Measurements from ENCODE around the gene TARDBP. TPM values are rescaled to one million over a fixed set of nuclear protein-coding genes. Genes with fewer than 3 reads are reported as not detected.
A peak's percentile ranks its signal among the peaks of the same experiment; 100 is the strongest.
"Not testable (repeated sequence)": the region's sequence is repeated elsewhere in the genome, so short reads cannot be mapped to it uniquely, and the experiment has no call there.

Gene TARDBP
- total RNA-seq, 1 experiment from 2014 or later, result 106 TPM

- no peak for DNase-seq (ENCODE audit: low read depth)
Measured at GRCh38 chr1:10992864-10993263, 19.6 kb upstream of the TARDBP start.

DNA sequence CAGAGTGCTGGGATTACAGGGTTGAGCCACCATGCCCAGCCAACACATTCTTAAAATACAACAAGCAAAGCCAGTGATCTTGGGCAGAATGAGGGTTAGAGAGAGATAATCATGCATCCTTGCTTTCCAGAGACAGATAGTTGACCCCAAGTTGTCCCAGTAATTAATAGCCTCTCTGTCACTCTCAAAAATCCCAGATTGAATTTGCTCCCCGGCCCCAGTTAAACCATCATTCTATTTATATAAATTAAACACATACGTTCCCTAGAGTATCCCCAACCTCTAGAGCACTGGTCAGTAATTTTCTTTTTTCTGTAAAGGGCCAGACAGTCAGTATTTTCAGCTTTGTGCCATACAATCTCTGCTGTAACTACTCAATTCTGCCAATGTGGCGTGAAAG lies 16.4 kb upstream of the TARDBP start:
- DNase-seq (ENCODE audit: low read depth), result no peak

- no peak for DNase-seq (ENCODE audit: low read depth)
Measured at GRCh38 chr1:11000526-11000925, 11.9 kb upstream of the TARDBP start.

DNA sequence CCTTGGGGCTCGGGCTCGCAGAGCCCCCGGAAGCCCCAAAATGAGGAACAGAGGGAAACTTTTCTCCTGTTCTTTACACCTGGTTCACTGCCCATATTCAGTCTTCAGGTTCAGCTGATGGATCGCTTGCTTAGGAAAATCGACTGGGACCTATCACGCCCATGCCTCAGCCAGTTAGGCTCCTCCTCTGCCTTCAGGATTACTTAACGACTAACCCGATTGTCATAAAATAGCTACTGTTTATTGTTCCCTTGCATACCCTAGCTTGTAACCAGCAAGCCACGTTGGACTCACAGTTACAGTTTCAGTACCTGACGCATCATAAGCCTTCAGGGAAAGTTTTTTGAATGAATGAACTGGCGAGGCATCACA lies 692 bp downstream of the TARDBP start:
- peak; percentile 37 for DNase-seq (ENCODE audit: low read depth)

DNA sequence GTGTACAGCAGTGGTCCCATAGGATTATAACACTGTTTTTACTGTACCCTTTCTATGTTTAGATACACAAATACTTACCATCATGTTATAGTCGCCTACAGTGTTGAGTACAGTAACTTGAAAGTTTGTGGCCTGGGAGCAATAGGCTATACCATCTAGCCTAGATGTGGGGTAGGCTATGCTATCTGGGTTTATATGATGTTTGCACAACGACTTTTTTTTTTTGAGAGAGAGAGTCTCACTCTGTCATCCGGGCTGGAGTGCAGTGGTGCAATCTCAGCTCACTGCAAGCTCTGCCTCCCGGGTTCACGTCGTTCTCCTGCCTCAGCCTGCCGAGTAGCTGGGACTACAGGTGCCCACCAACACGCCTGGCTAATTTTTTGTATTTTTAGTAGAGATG lies 6.9 kb downstream of the TARDBP start:
- not testable (repeated sequence) for DNase-seq (ENCODE audit: low read depth)

DNA sequence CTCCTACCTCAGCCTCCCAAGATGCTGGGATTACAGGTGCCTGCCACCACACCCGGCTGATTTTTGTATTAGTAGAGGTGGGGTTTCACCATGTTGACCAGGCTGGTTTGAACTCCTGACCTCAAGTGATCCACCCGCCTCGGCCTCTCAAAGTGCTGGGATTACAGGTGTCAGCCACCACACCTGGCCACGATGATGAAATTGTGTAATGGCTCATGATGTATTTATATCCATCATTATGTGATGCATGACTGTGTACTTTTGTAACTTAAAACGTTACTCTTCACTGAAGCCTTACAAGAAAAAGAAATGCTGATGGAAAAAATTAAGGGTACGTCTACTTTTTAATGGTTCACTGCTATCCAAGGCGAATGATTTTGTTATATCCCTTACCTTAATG lies 7.5 kb downstream of the TARDBP start:
- DNase-seq (ENCODE audit: low read depth), result no peak

- DNase-seq (ENCODE audit: low read depth), result no peak
Measured at GRCh38 chr1:11023201-11023600, 10.7 kb downstream of the TARDBP start.

DNA sequence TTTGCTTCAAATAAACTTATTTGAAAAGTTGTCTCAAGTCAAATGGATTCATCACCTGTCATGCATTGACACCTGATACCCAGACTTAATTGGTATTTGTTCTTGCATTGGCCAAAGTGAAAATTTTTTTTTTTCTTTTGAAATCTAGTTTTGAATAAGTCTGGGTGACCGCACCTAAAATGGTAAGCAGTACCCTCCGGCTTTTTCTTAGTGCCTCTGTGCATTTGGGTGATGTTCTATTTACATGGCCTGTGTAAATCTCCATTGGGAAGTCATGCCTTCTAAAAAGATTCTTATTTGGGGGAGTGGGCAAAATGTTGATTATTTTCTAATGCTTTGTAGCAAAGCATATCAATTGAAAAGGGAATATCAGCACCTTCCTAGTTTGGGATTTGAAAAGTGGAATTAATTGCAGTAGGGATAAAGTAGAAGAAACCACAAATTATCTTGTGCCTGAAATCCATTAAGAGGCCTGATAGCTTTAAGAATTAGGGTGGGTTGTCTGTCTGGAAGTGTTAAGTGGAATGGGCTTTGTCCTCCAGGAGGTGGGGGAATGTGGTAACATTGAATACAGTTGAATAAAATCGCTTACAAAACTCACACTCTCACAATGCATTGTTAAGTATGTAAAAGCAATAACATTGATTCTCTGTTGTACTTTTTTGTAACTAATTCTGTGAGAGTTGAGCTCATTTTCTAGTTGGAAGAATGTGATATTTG lies 11.9 kb downstream of the TARDBP start:
- DNase-seq (ENCODE audit: low read depth), result no peak

DNA sequence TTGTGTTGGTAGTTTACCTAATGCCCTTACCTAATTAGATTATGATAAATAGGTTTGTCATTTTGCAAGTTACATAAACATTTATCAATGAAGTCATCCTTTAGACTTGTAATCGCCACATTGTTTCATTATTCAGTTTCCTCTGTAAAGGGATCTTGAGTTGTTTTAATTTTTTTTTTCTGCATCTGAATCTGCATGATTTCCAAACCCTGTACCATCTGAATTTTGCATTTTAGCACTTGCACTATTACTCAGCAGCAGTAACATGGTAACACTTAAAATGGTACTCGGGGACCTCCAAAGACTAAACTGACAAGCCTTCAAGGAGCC lies 12.4 kb downstream of the TARDBP start:
- no peak for DNase-seq (ENCODE audit: low read depth)

DNA sequence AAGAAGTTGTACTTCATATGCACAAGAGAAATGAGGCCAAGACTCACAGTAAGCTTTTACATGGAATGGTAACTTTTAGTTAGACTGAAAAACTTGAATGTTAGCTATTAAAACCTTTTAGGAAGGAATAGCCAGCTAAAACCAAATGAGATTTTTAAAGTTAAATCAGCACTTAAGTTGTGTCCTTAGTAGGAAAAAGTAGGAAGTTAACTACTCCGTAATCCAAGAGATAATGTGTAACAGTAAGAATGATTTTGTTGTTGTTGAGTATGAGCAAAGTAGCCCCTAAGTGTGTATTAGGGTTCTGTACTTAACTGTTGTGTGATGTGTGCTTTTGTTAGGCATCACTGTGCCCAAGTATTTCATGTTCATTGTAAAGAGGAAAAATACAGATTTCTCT lies 13.2 kb downstream of the TARDBP start:
- DNase-seq (ENCODE audit: low read depth), result no peak

DNA sequence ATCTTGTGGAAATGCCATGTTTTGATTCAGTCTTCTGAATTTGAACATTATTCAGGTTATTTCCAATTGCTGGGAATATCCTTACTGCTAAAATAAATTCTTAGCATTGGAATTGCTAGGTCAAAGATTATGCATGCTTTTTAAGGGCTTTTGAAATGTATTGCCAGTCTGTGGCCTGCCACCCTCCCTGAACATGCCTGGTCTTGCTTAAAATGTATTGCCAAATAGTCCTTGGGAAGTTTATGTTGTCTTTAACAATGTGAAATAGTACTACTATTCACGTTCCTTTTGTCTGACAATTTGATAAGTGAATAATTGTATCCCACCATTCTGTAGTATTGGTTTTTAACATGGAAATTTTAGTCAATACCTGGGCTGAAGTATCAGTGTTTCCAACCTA lies 13.6 kb downstream of the TARDBP start:
- no peak for DNase-seq (ENCODE audit: low read depth)

GRCh38 chr1:11026903-11027302 lies 14.4 kb downstream of the TARDBP start:
- DNase-seq (ENCODE audit: low read depth), result no peak

DNA sequence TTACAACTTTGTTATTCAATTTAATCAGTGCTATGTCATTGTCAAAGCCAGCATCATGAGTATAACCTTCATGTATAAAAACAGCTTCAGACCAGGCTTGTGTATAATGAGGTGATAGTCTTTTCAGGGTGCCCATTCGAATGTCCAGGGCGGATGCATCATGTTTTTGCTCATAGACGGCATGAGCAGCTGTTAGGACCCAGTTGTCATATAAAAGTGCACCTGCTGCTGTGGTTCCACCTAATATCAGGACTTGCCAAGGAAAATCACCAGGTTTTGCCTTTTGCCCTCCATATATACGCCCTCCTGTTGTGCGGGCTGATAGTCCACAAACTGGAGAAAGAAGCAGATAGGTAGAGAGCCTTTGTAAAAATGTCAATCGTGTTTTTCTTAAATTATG lies 14.9 kb downstream of the TARDBP start:
- no peak for DNase-seq (ENCODE audit: low read depth)

DNA sequence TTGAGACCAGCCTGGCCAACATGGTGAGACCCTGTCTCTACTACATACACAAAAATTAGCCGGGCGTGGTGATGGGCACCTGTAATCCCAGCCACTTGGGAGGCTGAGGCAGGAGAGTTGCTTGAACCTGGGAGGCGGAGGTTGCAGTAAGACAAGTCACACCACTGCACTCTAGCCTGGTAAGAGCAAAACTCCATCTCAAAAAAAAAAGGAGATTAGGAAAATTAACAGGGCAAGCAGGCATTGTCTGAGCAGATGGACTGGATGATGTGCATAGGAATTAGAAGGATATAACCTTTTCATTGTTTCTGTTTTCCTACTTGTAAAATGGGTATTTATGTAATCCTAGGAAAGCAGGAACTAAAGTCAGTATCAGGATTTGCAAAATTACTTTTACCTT lies 15.6 kb downstream of the TARDBP start:
- no peak for DNase-seq (ENCODE audit: low read depth)

- DNase-seq (ENCODE audit: low read depth), result no peak
Measured at GRCh38 chr1:11030865-11031264, 18.4 kb downstream of the TARDBP start.

DNA sequence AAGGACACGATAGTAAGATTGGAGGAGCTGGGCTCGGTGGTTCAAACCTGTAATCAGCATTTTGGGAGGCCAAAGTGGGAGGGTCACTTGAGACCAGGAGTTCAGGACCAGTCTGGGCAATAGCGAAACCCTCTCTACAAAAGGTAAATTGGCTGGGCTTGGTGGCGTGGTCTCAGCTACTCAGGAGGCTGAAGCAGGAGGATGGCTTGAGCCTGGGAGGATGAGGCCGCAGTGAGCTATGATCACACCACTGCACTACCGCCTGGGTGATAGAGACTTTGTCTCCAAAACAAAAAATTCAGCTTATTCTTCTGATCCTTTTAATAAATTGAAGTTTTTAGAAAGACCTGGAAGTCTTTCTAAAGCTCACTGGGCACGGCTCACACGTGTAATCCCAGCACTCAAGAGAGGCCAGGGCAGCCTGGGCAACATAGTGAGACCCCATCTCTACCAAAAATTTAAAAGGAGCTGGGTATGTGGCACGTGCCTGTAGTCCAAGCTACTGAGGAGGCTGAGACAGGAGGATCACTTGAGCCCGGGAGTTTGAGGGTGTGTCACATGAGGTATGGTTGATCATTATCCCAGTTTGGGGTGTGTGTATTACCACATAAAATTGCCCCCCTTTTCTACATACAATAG lies 19.3 kb downstream of the TARDBP start:
- DNase-seq (ENCODE audit: low read depth), result no peak

DNA sequence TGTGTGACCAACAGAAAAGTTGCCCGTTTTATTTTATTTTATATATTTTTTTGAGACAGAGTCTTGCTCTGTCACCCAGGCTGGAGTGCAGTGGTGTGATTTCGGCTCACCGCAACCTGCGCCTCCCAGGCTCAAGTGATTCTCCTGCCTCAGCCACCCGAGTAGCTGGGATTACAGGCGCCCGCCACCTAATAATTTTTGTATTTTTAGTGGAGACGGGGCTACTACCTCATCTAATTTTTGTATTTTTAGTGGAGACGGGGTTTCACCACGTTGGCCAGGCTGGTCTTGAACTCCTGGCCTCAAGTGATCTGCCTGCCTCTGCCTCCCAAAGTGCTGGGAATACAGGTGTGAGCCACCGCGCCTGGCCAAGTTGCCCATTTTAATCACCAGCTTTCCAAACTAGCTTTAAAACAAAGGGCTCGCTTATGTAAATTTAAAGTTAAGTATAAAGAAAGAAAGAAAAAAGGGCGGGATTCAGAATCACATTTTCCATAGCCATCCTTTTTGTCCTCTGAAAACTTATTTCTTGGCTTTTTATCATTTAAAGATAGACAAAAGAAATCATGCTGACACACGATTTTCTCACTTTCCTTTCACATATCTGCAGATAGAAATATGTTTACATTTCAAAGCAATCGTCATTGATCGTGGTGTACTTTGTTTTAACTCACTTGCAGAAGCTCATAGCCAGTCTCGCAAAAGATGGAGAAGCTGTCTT lies 24.7 kb downstream of the TARDBP start:
- not testable (repeated sequence) for DNase-seq (ENCODE audit: low read depth)

DNA sequence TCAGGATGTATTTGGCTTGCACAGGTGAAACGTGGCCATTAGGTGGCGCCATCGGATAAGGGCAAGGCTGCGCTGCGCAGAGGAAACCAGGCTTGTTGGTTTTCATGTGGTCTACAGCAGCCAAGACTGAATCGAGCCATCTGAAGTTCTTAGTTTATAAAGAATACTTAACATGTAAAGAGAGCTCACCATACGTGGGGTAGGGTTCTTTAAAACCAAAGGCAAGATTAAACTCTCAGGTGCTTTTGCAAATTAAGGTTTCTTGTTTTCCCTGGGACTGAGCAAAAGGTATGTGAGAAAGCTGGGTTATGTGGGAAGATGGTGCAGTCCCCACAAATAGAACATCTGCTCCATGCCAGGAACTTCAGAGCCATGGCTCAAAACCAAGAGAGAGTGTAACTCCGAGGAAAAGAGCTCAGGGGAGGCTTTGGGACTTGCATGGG lies 25.3 kb downstream of the TARDBP start:
- DNase-seq (ENCODE audit: low read depth), result peak; percentile 76

DNA sequence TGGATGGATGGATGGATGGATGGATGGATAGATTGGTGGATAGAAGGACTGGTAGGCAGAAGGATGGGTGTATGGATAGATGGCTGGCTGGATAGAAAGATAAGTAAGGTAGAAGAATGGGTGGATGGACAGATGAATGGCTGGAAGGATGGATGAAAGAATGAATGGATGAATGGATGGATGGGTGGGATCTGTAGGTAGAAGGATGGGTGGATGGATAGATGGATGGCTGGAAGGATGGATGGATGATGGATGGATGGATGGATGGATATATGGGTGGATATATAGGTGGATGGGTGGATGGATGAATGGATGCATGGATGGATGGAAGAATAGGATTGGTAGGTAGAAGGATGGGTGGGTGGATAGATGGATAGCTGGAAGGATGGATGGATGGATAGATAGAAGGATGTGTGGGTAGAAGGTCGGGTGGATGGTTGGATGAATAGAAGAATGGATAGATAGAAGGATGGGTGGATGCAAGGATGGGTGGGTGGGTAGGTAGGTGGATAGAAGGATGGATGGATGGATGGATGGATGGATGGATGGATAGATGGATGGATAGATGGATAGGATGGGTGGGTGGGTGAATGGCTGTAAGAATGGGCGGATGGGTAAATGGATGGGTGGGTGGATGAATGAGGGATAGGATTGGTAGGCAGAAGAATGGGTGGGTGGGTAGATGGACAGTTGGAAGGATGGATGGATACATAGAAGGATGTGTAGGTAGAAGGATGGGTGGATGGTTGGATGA lies 27.1 kb downstream of the TARDBP start:
- no peak for DNase-seq (ENCODE audit: low read depth)

DNA sequence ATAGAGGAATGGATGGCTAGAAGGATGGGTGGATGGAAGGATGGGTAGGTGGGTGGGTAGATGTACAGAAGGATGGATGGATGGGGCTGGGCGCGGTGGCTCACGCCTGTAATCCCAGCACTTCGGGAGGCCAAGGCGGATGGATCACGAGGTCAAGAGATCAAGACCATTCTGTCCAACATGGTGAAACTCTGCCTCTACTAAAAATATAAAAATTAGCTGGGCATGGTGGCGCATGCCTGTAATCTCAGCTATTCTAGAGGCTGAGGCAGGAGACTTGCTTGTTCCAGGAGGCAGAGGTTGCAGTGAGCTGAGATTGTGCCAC lies 27.6 kb downstream of the TARDBP start:
- not testable (repeated sequence) for DNase-seq (ENCODE audit: low read depth)

GRCh38 chr1:11041048-11041447 lies 28.6 kb downstream of the TARDBP start:
- DNase-seq (ENCODE audit: low read depth), result no peak

DNA sequence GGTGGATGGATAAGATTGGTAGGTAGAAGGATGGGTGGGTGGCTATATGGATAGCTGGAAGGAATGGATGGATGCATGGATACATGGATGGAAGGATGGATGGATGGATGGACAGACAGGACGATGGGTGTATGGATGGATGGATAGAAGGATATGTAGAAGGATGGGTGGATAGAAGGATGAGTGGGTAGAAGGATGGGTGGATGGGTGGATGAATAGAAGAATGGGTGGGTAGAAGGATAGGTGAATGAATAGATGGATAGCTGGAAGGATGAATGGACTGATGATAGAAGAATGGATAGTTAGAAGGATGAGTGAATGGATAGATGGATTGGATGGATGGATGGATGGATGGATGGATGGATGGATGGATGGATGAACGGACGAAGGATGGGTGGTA lies 29.6 kb downstream of the TARDBP start:
- DNase-seq (ENCODE audit: low read depth), result no peak
